HepG2 (cell line): ENCODE measurements around the gene GPT2. TPM values are rescaled to one million over a fixed set of nuclear protein-coding genes. Genes with fewer than 3 reads are reported as not detected.

Experiments
- ARID2 ChIP-seq: sonication (generic); formaldehyde crosslinking; IDR thresholded peaks from 2 replicates; pipeline ENCODE4 v1.8.1; 2022; ENCODE audit warnings: mild to moderate bottlenecking, missing genetic modification reagents, borderline replicate concordance
- CENPBD1 ChIP-seq: sonication (generic); formaldehyde crosslinking; IDR thresholded peaks from 2 replicates; pipeline ENCODE4 v1.8.0; 2022; ENCODE audit warnings: missing genetic modification reagents, low read depth, mild to moderate bottlenecking, borderline replicate concordance
- FOSL1 ChIP-seq: sonication (generic); formaldehyde crosslinking; IDR thresholded peaks from 2 replicates; pipeline ENCODE4 v1.9.0; 2021; ENCODE audit warnings: missing genetic modification reagents, borderline replicate concordance
- FOSL2 ChIP-seq: sonication (generic); formaldehyde crosslinking; IDR thresholded peaks from 2 replicates; pipeline ENCODE4 v1.4.0; 2020; ENCODE audit warnings: missing genetic modification reagents
- FOXM1 ChIP-seq: sonication (generic); formaldehyde crosslinking; IDR thresholded peaks from 2 replicates; pipeline ENCODE4 v1.5.0; 2020; ENCODE audit warnings: missing genetic modification reagents
- HES4 ChIP-seq: sonication (generic); formaldehyde crosslinking; IDR thresholded peaks from 2 replicates; pipeline ENCODE4 v1.9.0; 2021; ENCODE audit warnings: mild to moderate bottlenecking, missing genetic modification reagents, borderline replicate concordance
- KLF11 ChIP-seq: IDR thresholded peaks from 2 replicates; pipeline ENCODE4 v1.6.1; 2016; ENCODE audit warnings: missing compliant biosample characterization
- NFAT5 ChIP-seq: sonication (generic); formaldehyde crosslinking; IDR thresholded peaks from 2 replicates; pipeline ENCODE4 v1.4.0; 2020; ENCODE audit warnings: missing genetic modification reagents
- NRL ChIP-seq: sonication (generic); formaldehyde crosslinking; IDR thresholded peaks from 2 replicates; pipeline ENCODE4 v1.5.0; 2020; ENCODE audit warnings: missing genetic modification reagents, mild to moderate bottlenecking, moderate library complexity, borderline replicate concordance
- POGK ChIP-seq: sonication (generic); formaldehyde crosslinking; conservative IDR thresholded peaks from 2 replicates; pipeline ENCODE4 v1.8.0; 2022; ENCODE audit warnings: mild to moderate bottlenecking, moderate library complexity, missing genetic modification reagents
- PRDM4 ChIP-seq: sonication (generic); formaldehyde crosslinking; IDR thresholded peaks from 2 replicates; pipeline ENCODE4 v1.9.0; 2021; ENCODE audit warnings: missing genetic modification reagents, borderline replicate concordance
- RBAK ChIP-seq: sonication (generic); formaldehyde crosslinking; IDR thresholded peaks from 2 replicates; pipeline ENCODE4 v1.5.1; 2020; ENCODE audit warnings: mild to moderate bottlenecking, missing genetic modification reagents
- SMC3 ChIP-seq: IDR thresholded peaks from 2 replicates; pipeline ENCODE4 v1.6.1; 2011; ENCODE audit warnings: low read length, improper control_type of control experiment
- TAF1 ChIP-seq: sonication (generic); formaldehyde crosslinking; IDR thresholded peaks from 2 replicates; pipeline ENCODE4 v1.4.0; 2020; ENCODE audit warnings: missing genetic modification reagents
- TIGD3 ChIP-seq: sonication (generic); formaldehyde crosslinking; IDR thresholded peaks from 2 replicates; pipeline ENCODE4 v1.5.1; 2020; ENCODE audit warnings: mild to moderate bottlenecking, missing genetic modification reagents, borderline replicate concordance
- YY1 ChIP-seq: IDR thresholded peaks from 2 replicates; pipeline ENCODE4 v1.6.1; 2011; ENCODE audit warnings: low read length, low read depth, moderate library complexity, mild to moderate bottlenecking; ENCODE audit not compliant: insufficient read depth, insufficient replicate concordance
- ZNF510 ChIP-seq: sonication (generic); formaldehyde crosslinking; IDR thresholded peaks from 2 replicates; pipeline ENCODE4 v1.4.0; 2020; ENCODE audit warnings: low read depth, mild to moderate bottlenecking, missing genetic modification reagents
- ZNF724P ChIP-seq: sonication (generic); formaldehyde crosslinking; IDR thresholded peaks from 2 replicates; pipeline ENCODE4 v1.8.0; 2022; ENCODE audit warnings: missing genetic modification reagents, borderline replicate concordance
- ZNF766 ChIP-seq: sonication (generic); formaldehyde crosslinking; IDR thresholded peaks from 2 replicates; pipeline ENCODE4 v1.5.0; 2020; ENCODE audit warnings: missing genetic modification reagents, borderline replicate concordance
- ZNF772 ChIP-seq: sonication (generic); formaldehyde crosslinking; IDR thresholded peaks from 2 replicates; pipeline ENCODE4 v1.5.0; 2020; ENCODE audit warnings: mild to moderate bottlenecking, missing genetic modification reagents
- polyA plus RNA-seq, 8 experiments: library from polyadenylated mRNA; depleted of rRNA in 3 of 8; stranded (reverse) in 7 of 8; unstranded in 1 of 8; fragments of >200 nt; fragmentation: Illumina TruSeq in 4 of 8; extraction: Trizol in 4 of 8; gene quantifications; 2 replicates each; pipeline versions ENCODE4 v1.2.1 to v1.2.3, GENCODE V29; 2011 to 2016; ENCODE audit warnings: low read depth in 4 of 8, missing spikeins in 1 of 8, mixed read lengths in 1 of 8; ENCODE audit not compliant: insufficient read depth in 1 of 8
- total RNA-seq, 5 experiments: library from RNA; depleted of rRNA; stranded (reverse); fragments of >200 nt; fragmentation: Illumina TruSeq; extraction: Trizol; gene quantifications; 2 replicates each; pipeline ENCODE4 v1.2.3, GENCODE V29; 2016; ENCODE audit warnings: low read depth in 1 of 5

GPT2 gene
- total and polyA plus RNA-seq, 2 of the 13 experiments (the other 11 are each of a cell fraction or from before 2014, with no cell fraction given) = 138 to 267 TPM

- TF ChIP-seq POGK (CRISPR knock-in tag) (no peak), ZNF724P (CRISPR knock-in tag) (no peak), ZNF772 (no peak), HES4 (CRISPR knock-in tag) (no peak), ZNF510 (no peak), ZNF766 (CRISPR knock-in tag) (no peak), RBAK (no peak), FOSL1 (CRISPR knock-in tag) (no peak), YY1 (no peak), FOSL2 (peak; percentile 40; the same call in 1 of the 2 replicates), ARID2 (CRISPR knock-in tag) (no peak), NRL (CRISPR knock-in tag) (no peak), SMC3 (no peak), FOXM1 (CRISPR knock-in tag) (no peak), TIGD3 (CRISPR knock-in tag) (no peak), PRDM4 (CRISPR knock-in tag) (no peak), NFAT5 (no peak), CENPBD1 (CRISPR knock-in tag) (no peak), TAF1 (CRISPR knock-in tag) (no peak), KLF11 (CRISPR knock-in tag) (no peak)
These were observed 92.4 kb downstream of the GPT2 start (continued) for GRCh38 chr16:46976550-46976949.
